Panc1 (cell line): ENCODE measurements around the gene HSD3B2. TPM values are rescaled to one million over a fixed set of nuclear protein-coding genes. Genes with fewer than 3 reads are reported as not detected.

ENCODE experiments used
- ATAC-seq: fragments of 200-7000 bp; cut with Tn5 transposase; 2 replicates; pipeline ENCODE4 v1.9.1; 2020; ENCODE audit warnings: mild to moderate bottlenecking, moderate library complexity
- BruUV-seq: library from RNA; stranded (reverse); fragments of 400-500 nt; replicated peaks from 2 replicates; lab custom pipeline; 2021; lab: Mats Ljungman, UMichigan
- CTCF ChIA-PET: fragments of 300-600 bp; sonication (Branson Sonifier 250); formaldehyde crosslinking; loops from one replicate; lab custom pipeline; 2022; ENCODE audit warnings: antibody characterized with exemption; lab: Charles Lee
- POLR2A ChIA-PET: fragments of 300-600 bp; sonication (Branson Sonifier 250); formaldehyde crosslinking; loops from one replicate; lab custom pipeline; 2022; ENCODE audit warnings: antibody characterized with exemption; lab: Charles Lee
- DNase-seq: peaks from one replicate; pipeline ENCODE4 v3.0.0-alpha.2; 2010; ENCODE audit warnings: low read depth, low spot score
- H3K27ac ChIP-seq: 2 replicates; pipeline ENCODE4 v1.5.1; 2011; ENCODE audit warnings: mild to moderate bottlenecking, low read length, inconsistent platforms
- H3K27me3 ChIP-seq: fragments of 200-500 bp; sonication (Bioruptor generic); 2 replicates; pipeline ENCODE4 v1.6.0; 2014; ENCODE audit warnings: low read length, inconsistent platforms; ENCODE audit not compliant: control insufficient read depth, insufficient read depth
- H3K36me3 ChIP-seq: fragments of 200-500 bp; sonication (Bioruptor generic); 2 replicates; pipeline ENCODE4 v1.5.1; 2014; ENCODE audit warnings: inconsistent platforms, mild to moderate bottlenecking, low read length, moderate library complexity; ENCODE audit not compliant: control insufficient read depth, insufficient read depth
- H3K4me1 ChIP-seq: 2 replicates; pipeline ENCODE4 v1.5.1; 2011; ENCODE audit warnings: inconsistent platforms, mild to moderate bottlenecking, low read length, moderate library complexity; ENCODE audit not compliant: control insufficient read depth, insufficient read depth
- H3K4me3 ChIP-seq, 2 experiments: 2 replicates each; pipeline ENCODE4 v1.5.1; 2011 to 2012; ENCODE audit warnings: low read depth in 2 of 2, low read length in 2 of 2, mild to moderate bottlenecking in 2 of 2, inconsistent platforms in 1 of 2, moderate library complexity in 1 of 2
- H3K9me3 ChIP-seq: fragments of 200-500 bp; sonication (Bioruptor generic); 2 replicates; pipeline ENCODE4 v1.5.1; 2014; ENCODE audit warnings: low read depth, mild to moderate bottlenecking, inconsistent platforms, low read length, moderate library complexity; ENCODE audit not compliant: control insufficient read depth, insufficient read depth
- CTCF ChIP-seq: fragments of 450-650 bp; IDR thresholded peaks from 2 replicates; pipeline ENCODE4 v1.5.1; 2017; ENCODE audit warnings: mild to moderate bottlenecking
- POLR2AphosphoS5 ChIP-seq: IDR thresholded peaks from 2 replicates; pipeline ENCODE4 v1.6.1; 2012; ENCODE audit warnings: mild to moderate bottlenecking, low read depth, low read length, moderate library complexity
- REST ChIP-seq, 2 experiments: IDR thresholded peaks; 2 replicates each; pipeline ENCODE4 v1.6.1; 2011 to 2012; ENCODE audit warnings: low read depth in 2 of 2, control low read depth in 1 of 2, low read length in 1 of 2, mild to moderate bottlenecking in 1 of 2, moderate library complexity in 1 of 2; ENCODE audit not compliant: insufficient read depth in 1 of 2
- SIN3A ChIP-seq: IDR thresholded peaks from 2 replicates; pipeline ENCODE4 v1.6.1; 2012; ENCODE audit warnings: low read depth, mild to moderate bottlenecking, low read length, moderate library complexity, borderline replicate concordance; ENCODE audit not compliant: insufficient read depth
- TCF7L2 ChIP-seq: IDR thresholded peaks from 2 replicates; pipeline ENCODE4 v1.6.1; 2011; ENCODE audit warnings: mild to moderate bottlenecking, low read depth, low read length, inconsistent platforms
- in situ Hi-C: cut with HindIII; loops from 2 replicates; pipeline ENCODE4 v1.10.0; 2016; ENCODE audit warnings: low sequenced_read_pairs, low pct_unique_long_range_greater_than_20kb
- intact Hi-C: fragments of 100-400 bp; cut with micrococcal nuclease; formaldehyde crosslinking; loops from one replicate; pipeline ENCODE4 v1.10.0; 2022; ENCODE audit not compliant: unreplicated experiment
- total RNA-seq: library from RNA; stranded (reverse); gene quantifications from one replicate; pipeline ENCODE4 v1.2.1, GENCODE V29; 2021; ENCODE audit not compliant: unreplicated experiment

HSD3B2 gene
- total RNA-seq, 1 experiment from 2014 or later = 1.2 TPM

GRCh38 chr1:119438761-119439160 is 23.8 kb downstream of the HSD3B2 start:
- Histone ChIP-seq H3K27me3 (peaks cover 5% of the 10 kb centered on the region), H3K4me3 (no peak overlapping the region), H3K36me3 (no peaks in the 10 kb centered on the region), H3K27ac (no peak overlapping the region), H3K4me1 (no peaks in the 10 kb centered on the region), H3K9me3 (no peaks in the 10 kb centered on the region)
- in situ Hi-C loops (no loop called here), intact Hi-C loops (no loop called here)
- TF ChIP-seq REST (IDR thresholded peaks at IDR 0.05; ENCODE audit: insufficient read depth in 1 of 2, low read depth in 2 of 2, low read length in 1 of 2) (no peak), TCF7L2 (no peak), SIN3A (no peak), CTCF (no peak), POLR2AphosphoS5 (no peak)
- ATAC-seq (no peak), DNase-seq (no peak)
- ChIA-PET CTCF (no interaction called here), POLR2A (no interaction called here)
- no TSS peak for BruUV-seq

- in situ Hi-C loops = no loop called here
- no peak for ATAC-seq
- TF ChIP-seq TCF7L2 = no peak
These were observed 25.9 kb downstream of the HSD3B2 start for GRCh38 chr1:119440721-119441307.

GRCh38 chr1:119442756-119443155 is 27.8 kb downstream of the HSD3B2 start:
- DNase-seq (no peak), ATAC-seq (no peak)
- Histone ChIP-seq H3K9me3 (no peaks in the 10 kb centered on the region), H3K27ac (no peak overlapping the region), H3K36me3 (no peaks in the 10 kb centered on the region), H3K27me3 (peaks cover 5% of the 10 kb centered on the region), H3K4me3 (no peak overlapping the region), H3K4me1 (no peaks in the 10 kb centered on the region)
- intact Hi-C loops = no loop called here
- BruUV-seq = no TSS peak
- TF ChIP-seq SIN3A (no peak), CTCF (no peak), POLR2AphosphoS5 (no peak), TCF7L2 (no peak), REST (IDR thresholded peaks at IDR 0.05; ENCODE audit: insufficient read depth in 1 of 2, low read depth in 2 of 2, low read length in 1 of 2) (no peak)
- POLR2A ChIA-PET = no interaction called here
- in situ Hi-C loops = no loop called here
- CTCF ChIA-PET = no interaction called here

More at GRCh38 chr1:119440721-119441307, 25.9 kb downstream of the HSD3B2 start:
- no peak overlapping the region for H3K4me3 ChIP-seq
- no peaks in the 10 kb centered on the region for H3K36me3 ChIP-seq
- POLR2A ChIA-PET = no interaction called here
- peaks cover 5% of the 10 kb centered on the region for H3K27me3 ChIP-seq
- no peaks in the 10 kb centered on the region for H3K4me1 ChIP-seq
- no peak overlapping the region for H3K27ac ChIP-seq
- BruUV-seq = no TSS peak
- intact Hi-C loops = no loop called here
- CTCF ChIA-PET = no interaction called here
- no peaks in the 10 kb centered on the region for H3K9me3 ChIP-seq
- DNase-seq = no peak
